Spleen (tissue), 11 donors: ENCODE data around the gene PTPRN2. TPM values are rescaled to one million over a fixed set of nuclear protein-coding genes. Genes with fewer than 3 reads are reported as not detected.
"Not testable (repeated sequence)": the region's sequence is repeated elsewhere in the genome, so short reads cannot be mapped to it uniquely, and the experiment has no call there.

ENCODE experiments used
- DNase-seq: peaks from one replicate; pipeline ENCODE4 v3.0.0-alpha.2; 2020
- H3K27ac ChIP-seq, 8 donors: fragments of 200-600 bp; sonication (generic) in 7 of 8; 1 replicate in 4 of 8; 2 replicates in 4 of 8; pipeline versions ENCODE4 v1.5.0 to v1.8.0; 2016 to 2021; ENCODE audit warnings: inconsistent platforms in 4 of 8, mild to moderate bottlenecking in 4 of 8, moderate library complexity in 1 of 8
- H3K27me3 ChIP-seq, 7 donors: fragments of 200-600 bp; sonication (generic) in 6 of 7; replicated peaks in 1 of 7; 1 replicate in 4 of 7; 2 replicates in 3 of 7; pipeline versions ENCODE4 v1.5.0 to v1.8.0; 2016 to 2021; ENCODE audit warnings: inconsistent platforms in 3 of 7, mild to moderate bottlenecking in 1 of 7
- H3K36me3 ChIP-seq, 6 donors: fragments of 200-600 bp; sonication (generic) in 5 of 6; 1 replicate in 4 of 6; 2 replicates in 2 of 6; pipeline versions ENCODE4 v1.5.0 to v1.8.0; 2016 to 2021; ENCODE audit warnings: inconsistent platforms in 2 of 6
- H3K4me1 ChIP-seq, 6 donors: fragments of 200-600 bp; sonication (generic) in 5 of 6; 1 replicate in 3 of 6; 2 replicates in 3 of 6; pipeline versions ENCODE4 v1.5.0 to v1.8.0; 2016 to 2021; ENCODE audit warnings: inconsistent platforms in 3 of 6
- H3K4me3 ChIP-seq, 8 donors: fragments of 200-600 bp; sonication (generic) in 7 of 8; 1 replicate in 4 of 8; 2 replicates in 4 of 8; pipeline versions ENCODE4 v1.5.0 to v1.8.0; 2016 to 2021; ENCODE audit warnings: inconsistent platforms in 4 of 8, mild to moderate bottlenecking in 4 of 8, moderate library complexity in 2 of 8
- H3K9me3 ChIP-seq, 8 donors: fragments of 200-600 bp; sonication (generic) in 7 of 8; 1 replicate in 4 of 8; 2 replicates in 4 of 8; pipeline versions ENCODE4 v1.5.0 to v1.8.0; 2016 to 2021; ENCODE audit warnings: inconsistent platforms in 4 of 8
- CTCF ChIP-seq, 11 experiments: fragments of 200-600 bp in 7 of 11; fragments of 450-650 bp in 4 of 11; sonication (generic) in 4 of 11; IDR thresholded peaks in 8 of 11; conservative IDR thresholded peaks in 3 of 11; 1 replicate in 7 of 11; 2 replicates in 4 of 11; pipeline versions ENCODE4 v1.4.0 to v1.8.0; 2016 to 2021; ENCODE audit warnings: antibody characterized with exemption in 11 of 11, inconsistent platforms in 4 of 11, mild to moderate bottlenecking in 1 of 11
- POLR2A ChIP-seq, 3 donors: fragments of 450-650 bp; IDR thresholded peaks; one replicate each; pipeline ENCODE4 v1.5.1; 2017; ENCODE audit warnings: antibody characterized with exemption in 3 of 3, mild to moderate bottlenecking in 1 of 3
- POLR2AphosphoS5 ChIP-seq, 3 donors: sonication (generic); formaldehyde crosslinking; IDR thresholded peaks; one replicate each; pipeline ENCODE4 v1.5.1; 2017; ENCODE audit warnings: antibody characterized with exemption in 3 of 3
- WGBS, 5 donors: extraction: QIAGEN DNeasy Blood & Tissue Kit in 3 of 5; methylation state at CpG; one replicate each; pipeline versions ENCODE4 v1.1.5 to v1.1.7; 2013 to 2018; 5-methylcytosine and 5-hydroxymethylcytosine counted together
- intact Hi-C: fragments of 100-400 bp; cut with DNase I; formaldehyde crosslinking; loops from one replicate; pipeline ENCODE4 v1.15.0; 2023; ENCODE audit warnings: low total_unique reads
- polyA plus RNA-seq, 3 donors: library from polyadenylated mRNA; stranded (reverse); fragments of 200-250 nt; gene quantifications; one replicate each; pipeline ENCODE4 v1.2.1, GENCODE V29; 2013
- total RNA-seq, 7 donors: library from RNA; depleted of rRNA in 3 of 7; stranded (reverse); fragments of >200 nt in 3 of 7; fragmentation: NEBNext Ultra II Directional in 4 of 7; extraction: Animal tissue kit (Norgen Biotek cat#: 25700) in 4 of 7; gene quantifications; one replicate each; pipeline versions ENCODE4 v1.1.0 to v1.2.1, GENCODE V29; 2016 to 2021
- donor health status: healthy with polysubstance abuse.
- donor health status: DM: no; HTN: no; CAD: no; lungs with moderate emphysema.
- donor health status: DM: no; HTN: no; CAD: no.
- donor health status: Bipolar disorder and iron deficiency.
- donor health status: healthy.
- donor health status: DM: no; HTN: no; CAD: no.
- donor health status: DM: yes; HTN: yes; CAD: no.

PTPRN2 gene
- total and polyA plus RNA-seq, 10 donors, result 7.0 to 22.8 (median 16.8) TPM

GRCh38 chr7:158049271-158049670 lies 538.4 kb downstream of the PTPRN2 start:
- Histone ChIP-seq H3K4me3 (no peak overlapping the region), H3K9me3 (no peaks in the 10 kb centered on the region), H3K36me3 (no peaks in the 10 kb centered on the region), H3K27ac (no peak overlapping the region), H3K4me1 (no peaks in the 10 kb centered on the region), H3K27me3 (peaks cover 0 to 25% (median 0%) of the 10 kb centered on the region in 7 donors)
- intact Hi-C loops, result no loop called here
- WGBS, 5 donors, result 82 to 91% (median 85%) methylated on average over 8 of the region's 8 CpGs
- TF ChIP-seq CTCF (IDR thresholded peaks at IDR 0.05 in 8 of 11, conservative IDR thresholded peaks at IDR 0.05 in 3 of 11) (no peak), POLR2A (IDR thresholded peaks at IDR 0.05) (no peak), POLR2AphosphoS5 (IDR thresholded peaks at IDR 0.05) (no peak)
- DNase-seq, result peak; percentile 30

GRCh38 chr7:158048569-158048968 lies 539.1 kb downstream of the PTPRN2 start:
- H3K36me3 ChIP-seq, result no peaks in the 10 kb centered on the region
- peaks cover 0 to 28% (median 0%) of the 10 kb centered on the region in 7 donors for H3K27me3 ChIP-seq
- WGBS, 5 donors, result 64 to 75% (median 70%) methylated on average over 1 of the region's 1 CpG
- H3K4me1 ChIP-seq, result peaks cover 0 to 1% (median 0%) of the 10 kb centered on the region in 6 donors
- DNase-seq, result no peak
- H3K27ac ChIP-seq, result no peak overlapping the region
- H3K4me3 ChIP-seq, result no peak overlapping the region
- intact Hi-C loops, result no loop called here
- no peaks in the 10 kb centered on the region for H3K9me3 ChIP-seq
- TF ChIP-seq POLR2A (IDR thresholded peaks at IDR 0.05), result no peak
- no peak for TF ChIP-seq POLR2AphosphoS5 (IDR thresholded peaks at IDR 0.05)
- TF ChIP-seq CTCF (IDR thresholded peaks at IDR 0.05 in 8 of 11, conservative IDR thresholded peaks at IDR 0.05 in 3 of 11), result no peak

- 78 to 92% (median 86%) methylated on average over 13 to 14 of the region's 14 CpGs for WGBS, 5 donors
- TF ChIP-seq POLR2AphosphoS5 (IDR thresholded peaks at IDR 0.05) (no peak), CTCF (IDR thresholded peaks at IDR 0.05 in 8 of 11, conservative IDR thresholded peaks at IDR 0.05 in 3 of 11) (no peak)
- intact Hi-C loops, result no loop called here
- peak; percentile 51 for DNase-seq
- Histone ChIP-seq H3K4me3 (no peak overlapping the region), H3K27ac (no peak overlapping the region), H3K27me3 (peaks cover 0 to 24% (median 0%) of the 10 kb centered on the region in 7 donors), H3K4me1 (peaks cover 0 to 7% (median 0%) of the 10 kb centered on the region in 6 donors), H3K36me3 (no peaks in the 10 kb centered on the region), H3K9me3 (no peaks in the 10 kb centered on the region)
Measured at GRCh38 chr7:158047391-158048059, 540.1 kb downstream of the PTPRN2 start.

- intact Hi-C loops, H3K9me3 ChIP-seq, H3K27ac ChIP-seq, H3K36me3 ChIP-seq, H3K4me3 ChIP-seq, H3K4me1 ChIP-seq: not testable (repeated sequence)
- DNase-seq, result peak; percentile 41
- WGBS, 5 donors, result 82 to 87% (median 85%) methylated on average over 12 of the region's 12 CpGs
- peaks cover 0 to 21% (median 0%) of the 10 kb centered on the region in 7 donors for H3K27me3 ChIP-seq
Measured at GRCh38 chr7:158046246-158046645, 541.4 kb downstream of the PTPRN2 start.
